ENCODE measurements around the gene ERC1.

Gene ERC1

DNA sequence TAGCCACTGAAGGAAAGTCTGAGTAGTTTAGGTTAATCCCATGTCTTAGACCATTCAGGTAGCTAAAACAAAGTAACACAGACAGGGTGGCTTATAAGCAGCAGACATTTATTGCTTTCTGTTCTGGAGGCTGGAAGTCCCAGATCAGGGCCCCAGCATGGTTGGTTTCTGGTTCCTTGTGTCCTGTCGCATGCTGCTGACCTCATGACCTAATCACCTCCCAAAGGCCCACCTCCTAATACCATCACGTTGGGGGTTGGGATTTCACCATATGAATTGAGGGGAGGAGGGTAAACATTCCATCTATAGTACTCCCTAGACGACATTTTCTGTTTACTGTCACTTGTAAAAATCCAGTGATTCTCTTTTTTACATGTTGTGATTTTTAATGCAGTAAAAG, 454.8 kb downstream of the ERC1 start:
- Histone ChIP-seq H3F3A (ENCODE audit: control insufficient read depth, insufficient read depth) (peaks cover 3% of the 10 kb centered on the region; the same call in 1 of the 2 replicates), H3K4me2 (ENCODE audit: low read length) (peak overlapping the region; percentile 57), H3K79me2 (ENCODE audit: control insufficient read depth, low read length) (no peaks in the 10 kb centered on the region), H3K27ac (ENCODE audit: low read depth, low read length) (peak overlapping the region; percentile 74), H3K9me3 (ENCODE audit: control insufficient read depth, insufficient read depth, low read length) (no peaks in the 10 kb centered on the region), H3K9me2 (replicated peaks; ENCODE audit: control insufficient read depth, low read length) (no peaks in the 10 kb centered on the region), H3K36me3 (ENCODE audit: control insufficient read depth, low read length) (peaks cover 12% of the 10 kb centered on the region; the same call in 1 of the 2 replicates), H4K20me1 (ENCODE audit: control insufficient read depth, insufficient read depth, low read depth, low read length) (no peaks in the 10 kb centered on the region), H3K27me3 (ENCODE audit: control insufficient read depth, low read length) (no peaks in the 10 kb centered on the region), H3K4me3 (ENCODE audit: low read length) (peak overlapping the region; percentile 47), H3K4me1 (ENCODE audit: control insufficient read depth, low read length) (peaks cover 53% of the 10 kb centered on the region)
- no peak for TF ChIP-seq CTCF (IDR thresholded peaks at IDR 0.05; ENCODE audit: low read depth, low read length, poor library complexity, severe bottlenecking)
- TF ChIP-seq EZH2phosphoT487 (IDR thresholded peaks at IDR 0.05; ENCODE audit: borderline replicate concordance, low read length), result no peak

DNA sequence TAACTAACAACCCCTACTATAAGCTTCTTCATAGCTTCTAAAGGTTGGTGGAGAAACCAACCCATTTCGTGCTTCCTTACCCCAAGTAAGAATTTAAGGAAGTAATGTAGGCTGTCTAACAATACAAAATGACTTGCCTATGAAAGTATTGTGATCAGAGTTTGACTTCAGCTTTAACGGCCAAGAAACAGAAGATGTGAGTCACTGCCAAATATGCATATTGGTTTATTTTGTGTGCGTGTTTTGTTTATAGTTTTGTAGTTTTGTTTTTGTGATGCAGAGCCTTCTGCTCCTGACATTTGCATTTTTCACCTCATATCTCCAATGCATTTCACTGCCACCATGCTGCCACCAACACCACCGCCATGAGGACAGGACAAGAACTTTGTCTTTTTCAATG, 457.3 kb downstream of the ERC1 start:
- Histone ChIP-seq H4K20me1 (ENCODE audit: control insufficient read depth, insufficient read depth, low read depth, low read length) (no peaks in the 10 kb centered on the region), H3K4me1 (ENCODE audit: control insufficient read depth, low read length) (peaks cover 45% of the 10 kb centered on the region), H3K4me2 (ENCODE audit: low read length) (no peak overlapping the region), H3K27ac (ENCODE audit: low read depth, low read length) (no peak overlapping the region), H3K9me2 (replicated peaks; ENCODE audit: control insufficient read depth, low read length) (no peaks in the 10 kb centered on the region), H3K4me3 (ENCODE audit: low read length) (no peak overlapping the region), H3K36me3 (ENCODE audit: control insufficient read depth, low read length) (peaks cover 12% of the 10 kb centered on the region; the same call in 1 of the 2 replicates), H3K9me3 (ENCODE audit: control insufficient read depth, insufficient read depth, low read length) (no peaks in the 10 kb centered on the region), H3K79me2 (ENCODE audit: control insufficient read depth, low read length) (no peaks in the 10 kb centered on the region), H3F3A (ENCODE audit: control insufficient read depth, insufficient read depth) (peaks cover 3% of the 10 kb centered on the region; the same call in 1 of the 2 replicates), H3K27me3 (ENCODE audit: control insufficient read depth, low read length) (no peaks in the 10 kb centered on the region)
- TF ChIP-seq EZH2phosphoT487 (IDR thresholded peaks at IDR 0.05; ENCODE audit: borderline replicate concordance, low read length) (no peak), CTCF (IDR thresholded peaks at IDR 0.05; ENCODE audit: low read depth, low read length, poor library complexity, severe bottlenecking) (no peak)

GRCh38 chr12:1453810-1454209, 462.8 kb downstream of the ERC1 start:
- H3K9me2 ChIP-seq (replicated peaks; ENCODE audit: control insufficient read depth, low read length), result no peaks in the 10 kb centered on the region
- H3K27me3 ChIP-seq (ENCODE audit: control insufficient read depth, low read length), result no peaks in the 10 kb centered on the region
- H4K20me1 ChIP-seq (ENCODE audit: control insufficient read depth, insufficient read depth, low read depth, low read length), result no peaks in the 10 kb centered on the region
- H3K79me2 ChIP-seq (ENCODE audit: control insufficient read depth, low read length), result no peaks in the 10 kb centered on the region
- no peaks in the 10 kb centered on the region; the same call in 1 of the 2 replicates for H3K36me3 ChIP-seq (ENCODE audit: control insufficient read depth, low read length)
- H3K4me3 ChIP-seq (ENCODE audit: low read length), result no peak overlapping the region
- H3K27ac ChIP-seq (ENCODE audit: low read depth, low read length), result no peak overlapping the region
- no peak overlapping the region for H3K4me2 ChIP-seq (ENCODE audit: low read length)
- TF ChIP-seq EZH2phosphoT487 (IDR thresholded peaks at IDR 0.05; ENCODE audit: borderline replicate concordance, low read length) (no peak), CTCF (IDR thresholded peaks at IDR 0.05; ENCODE audit: low read depth, low read length, poor library complexity, severe bottlenecking) (no peak)
- no peaks in the 10 kb centered on the region for H3K9me3 ChIP-seq (ENCODE audit: control insufficient read depth, insufficient read depth, low read length)
- H3F3A ChIP-seq (ENCODE audit: control insufficient read depth, insufficient read depth), result no peaks in the 10 kb centered on the region
- no peaks in the 10 kb centered on the region for H3K4me1 ChIP-seq (ENCODE audit: control insufficient read depth, low read length)

Data from DOHH2 (cell line).